GM12875 (cell line): ENCODE results near the gene DSCAML1.

Source experiments
- H3K4me3 ChIP-seq: one replicate; pipeline ENCODE4 v1.5.1; 2011; ENCODE audit warnings: low read depth, low read length, control low read depth
- TF ChIP-seq, protein P1 (sequence below): IDR thresholded peaks from 2 replicates; pipeline ENCODE4 v1.5.1; 2011; ENCODE audit warnings: low read depth, mild to moderate bottlenecking, control low read depth, inconsistent platforms, low read length, moderate library complexity, borderline replicate concordance; ENCODE audit not compliant: insufficient read depth

DSCAML1 gene

DNA sequence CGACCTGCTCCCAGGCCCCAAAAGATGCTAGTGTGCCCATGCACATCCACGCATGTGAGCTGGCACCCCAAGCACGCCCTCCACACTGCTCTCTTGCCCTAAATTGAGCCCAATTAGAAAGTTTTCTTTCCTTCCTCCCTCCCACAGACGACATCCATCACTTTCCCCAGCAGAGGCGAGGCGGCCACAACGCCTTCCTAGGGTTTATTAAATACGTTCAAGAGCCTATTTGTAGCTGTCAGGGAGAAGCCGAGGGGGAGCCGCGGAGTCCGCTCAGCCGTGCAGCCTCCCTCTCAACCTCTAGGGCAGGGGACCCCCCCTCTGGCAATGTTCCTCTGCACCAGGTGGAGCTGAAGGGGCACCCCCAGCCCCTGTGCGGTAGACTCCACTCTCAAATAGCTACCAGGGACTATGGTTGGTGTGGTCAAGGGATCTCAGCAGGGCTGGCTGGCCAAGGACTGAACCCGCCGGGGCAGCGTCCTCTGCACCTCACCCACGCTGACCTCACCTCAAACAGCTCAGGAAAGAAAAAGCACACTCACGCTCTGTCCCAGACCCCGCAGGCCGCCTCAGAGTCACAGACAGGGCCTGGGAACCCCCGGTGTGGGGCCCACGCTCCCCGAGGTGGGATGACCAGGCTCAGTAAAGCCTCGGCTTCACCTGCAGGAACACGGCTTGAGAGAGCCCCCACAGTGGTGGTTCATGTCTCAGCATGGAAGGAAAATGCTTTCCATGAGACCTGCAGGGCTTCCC is 152.4 kb downstream of the DSCAML1 start:
- TF ChIP-seq, protein P1, sequence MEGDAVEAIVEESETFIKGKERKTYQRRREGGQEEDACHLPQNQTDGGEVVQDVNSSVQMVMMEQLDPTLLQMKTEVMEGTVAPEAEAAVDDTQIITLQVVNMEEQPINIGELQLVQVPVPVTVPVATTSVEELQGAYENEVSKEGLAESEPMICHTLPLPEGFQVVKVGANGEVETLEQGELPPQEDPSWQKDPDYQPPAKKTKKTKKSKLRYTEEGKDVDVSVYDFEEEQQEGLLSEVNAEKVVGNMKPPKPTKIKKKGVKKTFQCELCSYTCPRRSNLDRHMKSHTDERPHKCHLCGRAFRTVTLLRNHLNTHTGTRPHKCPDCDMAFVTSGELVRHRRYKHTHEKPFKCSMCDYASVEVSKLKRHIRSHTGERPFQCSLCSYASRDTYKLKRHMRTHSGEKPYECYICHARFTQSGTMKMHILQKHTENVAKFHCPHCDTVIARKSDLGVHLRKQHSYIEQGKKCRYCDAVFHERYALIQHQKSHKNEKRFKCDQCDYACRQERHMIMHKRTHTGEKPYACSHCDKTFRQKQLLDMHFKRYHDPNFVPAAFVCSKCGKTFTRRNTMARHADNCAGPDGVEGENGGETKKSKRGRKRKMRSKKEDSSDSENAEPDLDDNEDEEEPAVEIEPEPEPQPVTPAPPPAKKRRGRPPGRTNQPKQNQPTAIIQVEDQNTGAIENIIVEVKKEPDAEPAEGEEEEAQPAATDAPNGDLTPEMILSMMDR, result no peak
- no peak overlapping the region for H3K4me3 ChIP-seq

DNA sequence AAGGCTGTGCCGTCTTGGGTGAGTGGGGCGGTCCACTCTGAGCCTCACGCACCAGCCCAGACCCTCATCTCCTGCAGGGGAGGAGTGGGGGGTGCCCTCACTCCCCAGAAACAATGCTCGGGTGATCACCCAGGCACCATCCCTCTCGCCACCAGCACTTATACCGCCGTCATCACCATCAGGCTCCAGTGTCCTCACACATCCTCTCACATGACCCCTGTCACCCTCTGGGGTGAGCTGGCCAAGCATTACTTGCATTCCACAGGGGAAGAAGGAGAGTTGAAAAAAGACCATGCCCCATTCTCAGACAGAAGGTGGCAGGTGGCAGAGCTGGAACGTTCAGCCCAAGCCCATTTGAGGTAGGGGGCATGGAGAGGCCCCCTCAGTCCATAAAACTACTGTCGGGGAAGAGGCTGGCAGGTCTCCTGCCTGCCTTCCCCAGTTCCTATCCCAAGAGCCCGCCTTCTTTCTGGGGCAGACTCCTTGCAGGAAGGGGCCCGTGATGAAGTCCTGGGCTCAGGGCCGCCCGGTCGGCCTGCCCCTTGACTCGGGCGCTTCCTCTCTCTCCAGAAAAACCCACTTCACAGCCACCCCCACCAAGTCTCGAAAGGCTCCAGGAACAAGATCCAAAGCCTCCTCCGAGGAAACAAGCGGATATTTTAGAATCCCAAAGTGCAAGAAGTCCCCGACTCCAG is 153.3 kb downstream of the DSCAML1 start:
- no peak overlapping the region for H3K4me3 ChIP-seq
- TF ChIP-seq, protein P1, result no peak

DNA sequence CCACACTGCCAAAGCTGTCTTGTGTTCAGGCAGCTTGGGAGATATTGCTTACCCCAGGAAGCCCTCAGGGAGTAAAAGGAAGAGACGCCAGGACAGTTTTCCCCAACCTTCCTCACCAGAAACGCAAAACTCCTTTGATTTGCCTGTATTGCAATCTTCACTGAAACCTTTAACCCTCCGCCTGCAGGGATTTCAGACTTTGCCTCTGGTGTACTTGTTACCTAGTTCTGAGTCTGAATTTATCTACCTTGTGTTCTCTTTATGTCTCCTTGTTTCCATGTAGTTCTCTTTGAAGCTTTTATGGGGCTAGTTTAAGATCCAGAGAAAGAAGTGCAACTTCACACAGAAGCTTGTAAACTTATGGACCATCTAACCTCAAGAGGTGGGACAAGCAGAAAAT is 154.2 kb downstream of the DSCAML1 start:
- TF ChIP-seq, protein P1, result no peak
- no peak overlapping the region for H3K4me3 ChIP-seq

DNA sequence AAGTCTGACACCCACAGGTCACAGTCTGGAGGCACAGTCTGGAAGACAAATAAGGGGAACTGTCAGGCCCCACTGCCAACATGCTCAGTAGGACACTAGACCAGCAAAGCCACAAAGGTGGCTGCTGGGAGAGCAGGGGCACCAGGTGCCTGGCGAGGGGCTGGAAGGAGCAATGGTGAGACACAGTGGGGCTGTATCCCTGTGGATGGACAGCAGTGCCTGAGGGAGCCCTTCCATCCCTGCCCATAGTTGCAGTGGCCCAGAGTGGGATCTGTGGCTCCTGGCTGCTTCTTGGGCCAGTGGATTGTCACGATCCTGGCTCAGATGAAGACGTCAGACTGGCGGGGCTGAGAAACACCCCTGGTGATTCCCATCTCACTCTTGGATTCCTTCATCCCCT is 154.6 kb downstream of the DSCAML1 start:
- no peak overlapping the region for H3K4me3 ChIP-seq
- TF ChIP-seq, protein P1, result no peak

DNA sequence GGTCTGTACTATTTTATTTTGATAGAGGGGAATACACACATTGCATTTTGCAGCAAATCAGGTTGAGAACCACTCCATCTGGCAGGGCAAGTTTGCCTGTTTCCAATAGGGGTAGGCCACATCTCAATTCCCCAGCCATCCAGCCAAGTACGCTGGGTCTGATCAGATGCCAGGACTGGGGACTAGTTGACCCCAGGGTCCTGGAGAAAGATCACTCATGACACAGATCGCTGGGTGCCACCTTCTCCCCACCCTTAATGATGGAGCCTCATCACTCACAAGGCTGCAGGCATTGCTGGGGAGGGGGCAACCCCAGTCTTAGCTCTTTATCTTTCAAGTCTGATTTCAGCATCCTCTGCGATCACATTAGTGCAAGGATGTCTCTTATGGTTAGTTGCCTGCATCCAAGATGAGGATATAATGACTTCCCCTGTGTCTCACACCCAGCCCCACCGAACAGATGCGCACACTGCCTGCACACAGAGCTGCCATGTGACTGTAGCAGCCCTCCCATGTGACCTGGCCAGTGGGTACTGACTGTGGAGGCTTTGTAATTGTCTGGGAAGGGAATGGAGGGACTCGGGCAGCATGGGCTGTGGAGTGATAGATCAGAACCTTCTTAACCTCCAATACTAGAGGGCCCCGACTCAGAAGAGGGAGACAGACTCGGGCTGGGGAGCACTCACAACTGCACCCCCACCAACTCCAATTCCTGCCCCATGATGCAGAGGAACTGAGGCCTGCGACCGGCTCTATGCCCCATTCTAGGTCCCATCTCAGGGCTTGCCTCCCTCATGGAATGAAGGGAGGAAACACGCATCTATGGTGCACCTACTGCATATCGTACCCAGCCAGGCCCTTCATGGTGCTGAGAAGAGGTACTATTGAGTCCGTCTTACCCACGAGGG is 155.8 kb downstream of the DSCAML1 start:
- no peak overlapping the region for H3K4me3 ChIP-seq

DNA sequence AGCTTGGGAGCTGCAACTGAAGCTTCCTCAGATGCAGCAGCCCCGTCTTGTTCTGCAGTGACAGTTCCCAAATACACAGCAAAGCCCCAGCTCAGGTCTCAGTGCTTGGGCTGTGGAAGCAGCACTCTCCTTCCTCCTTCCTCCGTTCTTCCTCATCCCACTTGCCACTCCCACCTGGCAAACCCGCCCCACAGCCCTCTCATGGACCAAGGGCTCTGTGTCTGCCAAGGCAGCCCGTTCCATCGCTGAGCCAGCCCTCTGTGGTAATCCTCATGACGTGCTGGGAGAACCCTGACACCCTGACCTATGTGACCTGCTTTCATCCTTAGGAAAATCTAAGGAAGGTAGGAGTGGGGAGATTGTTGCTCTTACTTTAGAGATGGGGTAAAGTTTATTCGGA is 157.0 kb downstream of the DSCAML1 start:
- TF ChIP-seq, protein P1, result no peak
- no peak overlapping the region for H3K4me3 ChIP-seq

More for the DNA sequence above, 155.8 kb downstream of the DSCAML1 start:
- TF ChIP-seq, protein P1, result no peak
